H7 (cell line): ENCODE measurements around the gene NUP214. TPM values are rescaled to one million over a fixed set of nuclear protein-coding genes. Genes with fewer than 3 reads are reported as not detected.

Experiments used
- total RNA-seq: library from RNA; depleted of rRNA; stranded (reverse); fragments of >200 nt; shearing (Covaris generic); gene quantifications from 2 replicates; pipeline ENCODE4 v1.2.3, GENCODE V29; 2014; rRNA removed

Gene NUP214
- total RNA-seq, 1 experiment from 2014 or later: 26.5 TPM

Other genes starting within 250 kb of the NUP214 start
- gene QRFP, start 228.8 kb upstream of the NUP214 start, total RNA-seq: not detected in 2 replicates
- gene FIBCD1, start 186.3 kb upstream of the NUP214 start, total RNA-seq: 6.1 and 6.2 TPM in 2 replicates
- 84.9 and 91.8 TPM in 2 replicates for gene LAMC3, start 116.4 kb upstream of the NUP214 start, total RNA-seq
- 93.3 and 97.2 TPM in 2 replicates for gene AIF1L, start 29.1 kb upstream of the NUP214 start, total RNA-seq
- 1.6 and 3.4 TPM in 2 replicates for gene FAM78A, start 150.9 kb downstream of the NUP214 start, total RNA-seq
- 8.2 and 8.8 TPM in 2 replicates for gene PLPP7, start 164.1 kb downstream of the NUP214 start, total RNA-seq